HG02938 (cell line): ENCODE measurements around the gene BCAR1.
A peak's percentile ranks its signal among the peaks of the same experiment; 100 is the strongest.
"Not testable (repeated sequence)": the region's sequence is repeated elsewhere in the genome, so short reads cannot be mapped to it uniquely, and the experiment has no call there.

Experiments
- ATAC-seq: cut with Tn5 transposase; IDR thresholded peaks from one replicate; pipeline ENCODE4 v1.9.1; 2021; ENCODE audit warnings: mild to moderate bottlenecking, moderate library complexity; ENCODE audit not compliant: unreplicated experiment

The BCAR1 gene

GRCh38 chr16:75256696-75257343 lies 5.4 kb upstream of the BCAR1 start:
- no peak for ATAC-seq

- no peak for ATAC-seq
These were observed 4.7 kb upstream of the BCAR1 start for GRCh38 chr16:75256059-75256571.

- ATAC-seq, result no peak
These were observed 3.0 kb upstream of the BCAR1 start for GRCh38 chr16:75254359-75254837.

- ATAC-seq, result no peak
These were observed 1.8 kb upstream of the BCAR1 start for GRCh38 chr16:75252946-75253911.

GRCh38 chr16:75252049-75252864 lies 833 bp upstream of the BCAR1 start:
- no peak for ATAC-seq

GRCh38 chr16:75250809-75251279 lies 580 bp downstream of the BCAR1 start:
- ATAC-seq, result peak; percentile 33

- no peak for ATAC-seq
These were observed 1.2 kb downstream of the BCAR1 start for GRCh38 chr16:75250089-75250808.

GRCh38 chr16:75249441-75249840 lies 2.0 kb downstream of the BCAR1 start:
- no peak for ATAC-seq

GRCh38 chr16:75248536-75249380 lies 2.7 kb downstream of the BCAR1 start:
- ATAC-seq, result no peak

- ATAC-seq, result no peak
These were observed 3.3 kb downstream of the BCAR1 start for GRCh38 chr16:75248142-75248535.

- no peak for ATAC-seq
These were observed 4.2 kb downstream of the BCAR1 start for GRCh38 chr16:75247249-75247648.

GRCh38 chr16:75246504-75247205 lies 4.8 kb downstream of the BCAR1 start:
- ATAC-seq, result no peak

- ATAC-seq, result no peak
These were observed 6.3 kb downstream of the BCAR1 start for GRCh38 chr16:75244844-75245758.

- no peak for ATAC-seq
These were observed 7.1 kb downstream of the BCAR1 start for GRCh38 chr16:75244225-75244809.

GRCh38 chr16:75243667-75244224 lies 7.7 kb downstream of the BCAR1 start:
- ATAC-seq, result no peak

- not testable (repeated sequence) for ATAC-seq
These were observed 8.9 kb downstream of the BCAR1 start for GRCh38 chr16:75242436-75243078.
